Stimulated activated CD4-positive, alpha-beta T cell treated with anti-CD3 and anti-CD28 coated beads, Interleukin-15, amount 100 ng/mL, for 24 hours (primary cell): Measurements from ENCODE around the gene CD247.

Experiments used
- DNase-seq: peaks from one replicate; pipeline ENCODE4 v3.0.0-alpha.2; 2020

The CD247 gene

GRCh38 chr1:167431909-167432650, 86.2 kb downstream of the CD247 start:
- DNase-seq = no peak

- no peak for DNase-seq
These were observed 86.9 kb downstream of the CD247 start for GRCh38 chr1:167431261-167431908.

- no peak for DNase-seq
These were observed 87.5 kb downstream of the CD247 start for GRCh38 chr1:167430849-167431242.

- no peak for DNase-seq
These were observed 88.0 kb downstream of the CD247 start for GRCh38 chr1:167430134-167430848.

- DNase-seq = no peak
These were observed 88.7 kb downstream of the CD247 start for GRCh38 chr1:167429612-167430011.

- no peak for DNase-seq
These were observed 89.9 kb downstream of the CD247 start for GRCh38 chr1:167428395-167428794.

GRCh38 chr1:167427848-167428247, 90.5 kb downstream of the CD247 start:
- no peak for DNase-seq

GRCh38 chr1:167426716-167427115, 91.6 kb downstream of the CD247 start:
- no peak for DNase-seq

GRCh38 chr1:167425482-167425881, 92.8 kb downstream of the CD247 start:
- DNase-seq = no peak

GRCh38 chr1:167423684-167424619, 94.4 kb downstream of the CD247 start:
- no peak for DNase-seq

GRCh38 chr1:167420510-167420909, 97.8 kb downstream of the CD247 start:
- no peak for DNase-seq

GRCh38 chr1:167419245-167419644, 99.1 kb downstream of the CD247 start:
- no peak for DNase-seq

GRCh38 chr1:167418391-167418790, 99.9 kb downstream of the CD247 start:
- no peak for DNase-seq

- DNase-seq = no peak
These were observed 101.8 kb downstream of the CD247 start for GRCh38 chr1:167416506-167416905.

GRCh38 chr1:167413328-167413727, 105.0 kb downstream of the CD247 start:
- no peak for DNase-seq

- DNase-seq = no peak
These were observed 105.4 kb downstream of the CD247 start for GRCh38 chr1:167412920-167413319.

GRCh38 chr1:167412072-167412471, 106.3 kb downstream of the CD247 start:
- DNase-seq = peak; percentile 41

GRCh38 chr1:167409183-167409582, 109.1 kb downstream of the CD247 start:
- DNase-seq = no peak

- DNase-seq = no peak
These were observed 110.0 kb downstream of the CD247 start for GRCh38 chr1:167408355-167408754.

- no peak for DNase-seq
These were observed 113.4 kb downstream of the CD247 start for GRCh38 chr1:167404908-167405307.

- DNase-seq = no peak
These were observed 114.0 kb downstream of the CD247 start for GRCh38 chr1:167404161-167404888.

- peak; percentile 60 for DNase-seq
These were observed 117.0 kb downstream of the CD247 start for GRCh38 chr1:167401260-167401873.
